K562 (cell line): Measurements from ENCODE around the gene CLDN14. TPM values are rescaled to one million over a fixed set of nuclear protein-coding genes. Genes with fewer than 3 reads are reported as not detected.

Experiments
- BCL6 ChIP-seq: fragments of 250-450 bp; sonication (Bioruptor Pico); IDR thresholded peaks from 2 replicates; pipeline ENCODE4 v1.4.0; 2020
- BHLHE40 ChIP-seq: IDR thresholded peaks from 2 replicates; pipeline ENCODE4 v1.6.1; 2011; ENCODE audit warnings: low read length, improper control_type of control experiment
- FOS ChIP-seq: IDR thresholded peaks from 3 replicates; pipeline ENCODE4 v1.6.1; 2011; ENCODE audit not compliant: insufficient read length; ENCODE audit errors: extremely low read depth
- KLF13 ChIP-seq: fragments of 450-650 bp; IDR thresholded peaks from 2 replicates; pipeline ENCODE4 v1.6.1; 2016; ENCODE audit warnings: missing genetic modification characterization, low read depth, mild to moderate bottlenecking, missing compliant biosample characterization, moderate library complexity, borderline replicate concordance
- SREBF1 ChIP-seq: fragments of 150-350 bp; IDR thresholded peaks from 2 replicates; pipeline ENCODE4 v1.6.1; 2014; ENCODE audit warnings: antibody characterized with exemption, low read depth, low read length, borderline replicate concordance
- SRSF1 ChIP-seq: fragments of 200-400 bp; formaldehyde crosslinking; IDR thresholded peaks from 2 replicates; pipeline ENCODE4 v1.6.1; 2017; ENCODE audit warnings: mild to moderate bottlenecking, low read depth, low read length, moderate library complexity
- polyA plus RNA-seq, 8 experiments: library from polyadenylated mRNA; depleted of rRNA in 4 of 8; stranded (reverse) in 5 of 8; unstranded in 3 of 8; fragments of >200 nt; fragmentation: Nextera tagmentation in 2 of 8; fragmentation: Illumina TruSeq in 1 of 8; extraction: Ambion mirVana in 2 of 8; extraction: Trizol in 1 of 8; gene quantifications; 2 replicates each; pipeline versions ENCODE4 v1.2.1 to v1.2.3, GENCODE V29; 2011 to 2014; ENCODE audit warnings: inconsistent platforms in 1 of 8, missing spikeins in 1 of 8
- total RNA-seq, 7 experiments: library from RNA; depleted of rRNA in 6 of 7; stranded (reverse); fragments of >200 nt in 6 of 7; fragmentation: Illumina TruSeq in 2 of 7; extraction: Trizol in 2 of 7; gene quantifications; 2 replicates each; pipeline versions ENCODE4 v1.2.1 to v1.2.3, GENCODE V29; 2011 to 2021; ENCODE audit warnings: low replicate concordance in 1 of 7
- TF ChIP-seq, protein P1 (sequence below): sonication (generic); formaldehyde crosslinking; IDR thresholded peaks from 2 replicates; pipeline ENCODE4 v1.8.1; 2023; ENCODE audit warnings: mild to moderate bottlenecking, missing genetic modification reagents
- TF ChIP-seq, protein P2 (sequence below): sonication (generic); formaldehyde crosslinking; IDR thresholded peaks from 2 replicates; pipeline ENCODE4 v1.8.1; 2023; ENCODE audit warnings: mild to moderate bottlenecking, missing genetic modification reagents
- TF ChIP-seq, protein P3 (sequence below): fragments of 200-600 bp; sonication (generic); IDR thresholded peaks from one replicate; pipeline ENCODE4 v1.6.1; 2012; ENCODE audit warnings: mild to moderate bottlenecking, low read depth, low read length, inconsistent platforms

The CLDN14 gene
- total and polyA plus RNA-seq, 9 of the 15 experiments (the other 6 are each of a cell fraction or from before 2014, with no cell fraction given), result not detected

DNA sequence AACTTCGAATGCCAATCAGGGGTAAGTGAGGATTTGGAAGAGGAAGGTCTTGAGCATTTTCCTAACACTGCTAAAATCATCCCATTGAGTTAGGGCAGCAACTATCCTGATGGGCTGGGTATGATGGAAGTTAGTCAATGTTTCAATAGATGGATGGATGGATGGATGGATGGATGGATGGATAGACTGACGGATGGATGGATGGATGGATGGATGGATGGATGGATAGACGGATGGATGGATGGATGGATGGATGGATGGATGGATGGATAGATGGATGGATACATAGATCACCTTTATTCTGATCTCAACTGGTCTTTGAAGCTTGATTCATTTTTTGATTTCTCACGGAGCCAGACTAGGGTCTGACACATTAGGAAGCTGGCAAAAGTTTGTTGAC, 2.3 kb upstream of the CLDN14 start (continued):
- no peak for TF ChIP-seq KLF13 (tag)
- TF ChIP-seq, protein P1, sequence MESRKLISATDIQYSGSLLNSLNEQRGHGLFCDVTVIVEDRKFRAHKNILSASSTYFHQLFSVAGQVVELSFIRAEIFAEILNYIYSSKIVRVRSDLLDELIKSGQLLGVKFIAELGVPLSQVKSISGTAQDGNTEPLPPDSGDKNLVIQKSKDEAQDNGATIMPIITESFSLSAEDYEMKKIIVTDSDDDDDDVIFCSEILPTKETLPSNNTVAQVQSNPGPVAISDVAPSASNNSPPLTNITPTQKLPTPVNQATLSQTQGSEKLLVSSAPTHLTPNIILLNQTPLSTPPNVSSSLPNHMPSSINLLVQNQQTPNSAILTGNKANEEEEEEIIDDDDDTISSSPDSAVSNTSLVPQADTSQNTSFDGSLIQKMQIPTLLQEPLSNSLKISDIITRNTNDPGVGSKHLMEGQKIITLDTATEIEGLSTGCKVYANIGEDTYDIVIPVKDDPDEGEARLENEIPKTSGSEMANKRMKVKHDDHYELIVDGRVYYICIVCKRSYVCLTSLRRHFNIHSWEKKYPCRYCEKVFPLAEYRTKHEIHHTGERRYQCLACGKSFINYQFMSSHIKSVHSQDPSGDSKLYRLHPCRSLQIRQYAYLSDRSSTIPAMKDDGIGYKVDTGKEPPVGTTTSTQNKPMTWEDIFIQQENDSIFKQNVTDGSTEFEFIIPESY (CRISPR knock-in tag), result no peak
- TF ChIP-seq, protein P2, sequence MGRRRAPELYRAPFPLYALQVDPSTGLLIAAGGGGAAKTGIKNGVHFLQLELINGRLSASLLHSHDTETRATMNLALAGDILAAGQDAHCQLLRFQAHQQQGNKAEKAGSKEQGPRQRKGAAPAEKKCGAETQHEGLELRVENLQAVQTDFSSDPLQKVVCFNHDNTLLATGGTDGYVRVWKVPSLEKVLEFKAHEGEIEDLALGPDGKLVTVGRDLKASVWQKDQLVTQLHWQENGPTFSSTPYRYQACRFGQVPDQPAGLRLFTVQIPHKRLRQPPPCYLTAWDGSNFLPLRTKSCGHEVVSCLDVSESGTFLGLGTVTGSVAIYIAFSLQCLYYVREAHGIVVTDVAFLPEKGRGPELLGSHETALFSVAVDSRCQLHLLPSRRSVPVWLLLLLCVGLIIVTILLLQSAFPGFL (CRISPR knock-in tag), result no peak
- no peak for TF ChIP-seq SRSF1
- TF ChIP-seq BCL6 (CRISPR knock-in tag), result no peak
- TF ChIP-seq, protein P3, sequence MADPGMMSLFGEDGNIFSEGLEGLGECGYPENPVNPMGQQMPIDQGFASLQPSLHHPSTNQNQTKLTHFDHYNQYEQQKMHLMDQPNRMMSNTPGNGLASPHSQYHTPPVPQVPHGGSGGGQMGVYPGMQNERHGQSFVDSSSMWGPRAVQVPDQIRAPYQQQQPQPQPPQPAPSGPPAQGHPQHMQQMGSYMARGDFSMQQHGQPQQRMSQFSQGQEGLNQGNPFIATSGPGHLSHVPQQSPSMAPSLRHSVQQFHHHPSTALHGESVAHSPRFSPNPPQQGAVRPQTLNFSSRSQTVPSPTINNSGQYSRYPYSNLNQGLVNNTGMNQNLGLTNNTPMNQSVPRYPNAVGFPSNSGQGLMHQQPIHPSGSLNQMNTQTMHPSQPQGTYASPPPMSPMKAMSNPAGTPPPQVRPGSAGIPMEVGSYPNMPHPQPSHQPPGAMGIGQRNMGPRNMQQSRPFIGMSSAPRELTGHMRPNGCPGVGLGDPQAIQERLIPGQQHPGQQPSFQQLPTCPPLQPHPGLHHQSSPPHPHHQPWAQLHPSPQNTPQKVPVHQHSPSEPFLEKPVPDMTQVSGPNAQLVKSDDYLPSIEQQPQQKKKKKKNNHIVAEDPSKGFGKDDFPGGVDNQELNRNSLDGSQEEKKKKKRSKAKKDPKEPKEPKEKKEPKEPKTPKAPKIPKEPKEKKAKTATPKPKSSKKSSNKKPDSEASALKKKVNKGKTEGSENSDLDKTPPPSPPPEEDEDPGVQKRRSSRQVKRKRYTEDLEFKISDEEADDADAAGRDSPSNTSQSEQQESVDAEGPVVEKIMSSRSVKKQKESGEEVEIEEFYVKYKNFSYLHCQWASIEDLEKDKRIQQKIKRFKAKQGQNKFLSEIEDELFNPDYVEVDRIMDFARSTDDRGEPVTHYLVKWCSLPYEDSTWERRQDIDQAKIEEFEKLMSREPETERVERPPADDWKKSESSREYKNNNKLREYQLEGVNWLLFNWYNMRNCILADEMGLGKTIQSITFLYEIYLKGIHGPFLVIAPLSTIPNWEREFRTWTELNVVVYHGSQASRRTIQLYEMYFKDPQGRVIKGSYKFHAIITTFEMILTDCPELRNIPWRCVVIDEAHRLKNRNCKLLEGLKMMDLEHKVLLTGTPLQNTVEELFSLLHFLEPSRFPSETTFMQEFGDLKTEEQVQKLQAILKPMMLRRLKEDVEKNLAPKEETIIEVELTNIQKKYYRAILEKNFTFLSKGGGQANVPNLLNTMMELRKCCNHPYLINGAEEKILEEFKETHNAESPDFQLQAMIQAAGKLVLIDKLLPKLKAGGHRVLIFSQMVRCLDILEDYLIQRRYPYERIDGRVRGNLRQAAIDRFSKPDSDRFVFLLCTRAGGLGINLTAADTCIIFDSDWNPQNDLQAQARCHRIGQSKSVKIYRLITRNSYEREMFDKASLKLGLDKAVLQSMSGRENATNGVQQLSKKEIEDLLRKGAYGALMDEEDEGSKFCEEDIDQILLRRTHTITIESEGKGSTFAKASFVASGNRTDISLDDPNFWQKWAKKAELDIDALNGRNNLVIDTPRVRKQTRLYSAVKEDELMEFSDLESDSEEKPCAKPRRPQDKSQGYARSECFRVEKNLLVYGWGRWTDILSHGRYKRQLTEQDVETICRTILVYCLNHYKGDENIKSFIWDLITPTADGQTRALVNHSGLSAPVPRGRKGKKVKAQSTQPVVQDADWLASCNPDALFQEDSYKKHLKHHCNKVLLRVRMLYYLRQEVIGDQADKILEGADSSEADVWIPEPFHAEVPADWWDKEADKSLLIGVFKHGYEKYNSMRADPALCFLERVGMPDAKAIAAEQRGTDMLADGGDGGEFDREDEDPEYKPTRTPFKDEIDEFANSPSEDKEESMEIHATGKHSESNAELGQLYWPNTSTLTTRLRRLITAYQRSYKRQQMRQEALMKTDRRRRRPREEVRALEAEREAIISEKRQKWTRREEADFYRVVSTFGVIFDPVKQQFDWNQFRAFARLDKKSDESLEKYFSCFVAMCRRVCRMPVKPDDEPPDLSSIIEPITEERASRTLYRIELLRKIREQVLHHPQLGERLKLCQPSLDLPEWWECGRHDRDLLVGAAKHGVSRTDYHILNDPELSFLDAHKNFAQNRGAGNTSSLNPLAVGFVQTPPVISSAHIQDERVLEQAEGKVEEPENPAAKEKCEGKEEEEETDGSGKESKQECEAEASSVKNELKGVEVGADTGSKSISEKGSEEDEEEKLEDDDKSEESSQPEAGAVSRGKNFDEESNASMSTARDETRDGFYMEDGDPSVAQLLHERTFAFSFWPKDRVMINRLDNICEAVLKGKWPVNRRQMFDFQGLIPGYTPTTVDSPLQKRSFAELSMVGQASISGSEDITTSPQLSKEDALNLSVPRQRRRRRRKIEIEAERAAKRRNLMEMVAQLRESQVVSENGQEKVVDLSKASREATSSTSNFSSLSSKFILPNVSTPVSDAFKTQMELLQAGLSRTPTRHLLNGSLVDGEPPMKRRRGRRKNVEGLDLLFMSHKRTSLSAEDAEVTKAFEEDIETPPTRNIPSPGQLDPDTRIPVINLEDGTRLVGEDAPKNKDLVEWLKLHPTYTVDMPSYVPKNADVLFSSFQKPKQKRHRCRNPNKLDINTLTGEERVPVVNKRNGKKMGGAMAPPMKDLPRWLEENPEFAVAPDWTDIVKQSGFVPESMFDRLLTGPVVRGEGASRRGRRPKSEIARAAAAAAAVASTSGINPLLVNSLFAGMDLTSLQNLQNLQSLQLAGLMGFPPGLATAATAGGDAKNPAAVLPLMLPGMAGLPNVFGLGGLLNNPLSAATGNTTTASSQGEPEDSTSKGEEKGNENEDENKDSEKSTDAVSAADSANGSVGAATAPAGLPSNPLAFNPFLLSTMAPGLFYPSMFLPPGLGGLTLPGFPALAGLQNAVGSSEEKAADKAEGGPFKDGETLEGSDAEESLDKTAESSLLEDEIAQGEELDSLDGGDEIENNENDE, result no peak
- TF ChIP-seq SREBF1, result no peak
- no peak for TF ChIP-seq FOS
- TF ChIP-seq BHLHE40, result no peak
